ENCODE data around the gene EML1.
A peak's percentile ranks its signal among the peaks of the same experiment; 100 is the strongest.

The EML1 gene

DNA sequence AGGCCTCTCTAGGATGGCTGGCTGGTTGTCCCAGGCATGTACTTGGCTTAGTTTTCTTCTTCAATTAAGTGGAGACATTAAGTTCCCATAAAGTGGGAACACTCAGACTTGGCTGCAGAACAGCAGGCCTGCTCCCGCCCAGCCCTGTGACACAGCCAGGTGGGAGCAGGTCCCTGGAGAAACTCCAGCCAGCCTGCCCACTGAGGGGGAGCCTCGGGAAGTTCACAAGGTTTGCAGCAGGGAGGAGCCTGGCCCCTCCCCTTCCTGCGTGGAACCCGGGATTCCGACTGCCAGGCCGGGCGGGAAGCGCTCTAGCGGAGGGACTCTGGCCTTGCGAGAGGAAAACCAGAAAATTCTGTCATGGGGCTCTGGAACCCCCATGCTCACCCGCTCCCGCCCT lies 173.7 kb downstream of the EML1 start:
- DNase-seq (ENCODE audit: low spot score), result no peak

DNA sequence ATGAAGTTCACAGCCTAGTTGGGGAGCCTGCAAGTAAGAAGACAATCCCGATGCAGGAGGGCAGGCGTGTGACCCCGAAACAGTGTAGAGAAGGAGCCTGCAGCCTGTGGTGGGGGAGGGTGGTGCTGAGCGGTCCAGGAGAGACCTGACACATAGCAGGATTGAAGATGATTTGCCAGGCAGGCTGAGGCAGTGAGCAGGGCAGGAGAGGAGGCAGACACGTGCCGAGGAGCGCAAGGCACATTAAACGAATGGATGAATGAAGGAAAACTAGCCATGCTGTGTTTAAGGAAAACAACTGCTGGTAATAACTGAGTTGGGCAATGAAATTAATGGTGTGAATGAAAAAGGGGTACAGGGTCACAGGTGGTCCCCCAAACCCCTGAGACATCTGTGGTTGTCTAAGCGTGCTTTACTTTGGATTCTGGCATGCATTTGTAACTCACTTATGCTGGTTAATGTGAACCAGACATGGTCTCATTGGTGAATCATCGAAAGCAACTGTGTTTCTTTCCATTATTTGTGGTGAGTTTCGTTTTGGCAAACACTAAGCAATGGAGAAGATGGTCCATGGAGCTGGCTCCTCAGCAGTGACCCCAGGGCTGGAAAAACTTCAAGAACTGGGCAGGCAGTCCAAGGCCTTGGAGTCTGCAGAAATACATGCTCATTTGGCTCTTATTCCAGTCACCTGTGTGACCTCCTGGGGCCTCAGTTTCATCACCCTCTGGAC lies 175.1 kb downstream of the EML1 start:
- no peak for DNase-seq (ENCODE audit: low spot score)

DNA sequence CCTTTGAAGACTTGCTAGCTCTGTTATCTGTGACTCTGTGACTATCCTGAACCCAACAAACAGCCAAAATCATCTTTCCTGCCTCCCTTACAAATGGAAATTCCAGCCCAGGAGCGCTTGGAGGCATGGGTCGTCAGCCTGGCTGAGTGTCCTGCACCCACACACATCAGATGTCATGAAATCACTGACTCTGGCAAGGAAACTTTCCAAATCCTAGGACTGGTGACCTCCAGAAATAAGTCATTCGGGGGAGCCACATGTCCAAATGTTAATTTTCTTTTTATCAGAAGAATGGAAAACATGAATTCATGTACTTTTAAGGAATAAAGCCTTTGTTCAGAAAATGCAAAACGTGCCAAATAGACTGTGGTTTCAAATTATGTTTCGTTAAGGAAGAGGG lies 175.7 kb downstream of the EML1 start:
- DNase-seq (ENCODE audit: low spot score), result no peak

GRCh38 chr14:99969673-99970322 lies 176.6 kb downstream of the EML1 start:
- DNase-seq (ENCODE audit: low spot score), result no peak

- DNase-seq (ENCODE audit: low spot score), result peak; percentile 96
Measured at GRCh38 chr14:99971087-99971940, 178.1 kb downstream of the EML1 start.

- DNase-seq (ENCODE audit: low spot score), result no peak
Measured at GRCh38 chr14:99971941-99972747, 178.9 kb downstream of the EML1 start.

DNA sequence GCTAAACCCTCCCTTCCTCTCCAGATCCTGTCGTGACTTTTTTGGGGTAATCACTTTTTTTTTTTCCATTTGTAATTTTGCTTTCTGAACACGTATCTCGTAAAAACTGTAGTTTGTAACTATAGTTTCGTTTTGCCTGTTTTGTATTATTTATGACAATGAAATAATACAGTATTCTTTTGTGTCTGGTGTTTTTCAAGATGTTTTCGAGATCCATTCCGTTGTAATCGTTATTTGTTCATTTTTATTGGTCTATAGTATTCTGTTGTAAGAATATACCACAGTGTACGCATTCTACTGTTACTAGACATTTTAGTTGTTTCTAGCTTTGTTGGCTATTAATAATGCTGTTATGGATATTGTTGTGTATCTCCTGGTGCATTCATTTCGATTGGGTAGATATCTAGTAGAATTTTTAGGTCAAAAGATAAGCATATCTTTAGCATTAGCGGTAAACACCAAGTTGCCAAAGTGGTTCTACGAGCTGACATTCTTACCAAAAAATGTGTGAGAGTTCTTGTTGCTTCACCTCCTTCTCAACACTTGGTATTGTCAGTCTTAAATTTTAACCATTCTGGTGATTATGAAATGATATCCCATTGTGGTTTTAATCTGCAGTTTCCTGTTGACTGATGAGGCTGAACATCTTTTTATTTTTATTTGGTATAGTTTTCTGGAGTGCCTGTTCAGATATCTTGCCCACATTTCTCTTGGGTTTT lies 179.7 kb downstream of the EML1 start:
- no peak for DNase-seq (ENCODE audit: low spot score)

DNA sequence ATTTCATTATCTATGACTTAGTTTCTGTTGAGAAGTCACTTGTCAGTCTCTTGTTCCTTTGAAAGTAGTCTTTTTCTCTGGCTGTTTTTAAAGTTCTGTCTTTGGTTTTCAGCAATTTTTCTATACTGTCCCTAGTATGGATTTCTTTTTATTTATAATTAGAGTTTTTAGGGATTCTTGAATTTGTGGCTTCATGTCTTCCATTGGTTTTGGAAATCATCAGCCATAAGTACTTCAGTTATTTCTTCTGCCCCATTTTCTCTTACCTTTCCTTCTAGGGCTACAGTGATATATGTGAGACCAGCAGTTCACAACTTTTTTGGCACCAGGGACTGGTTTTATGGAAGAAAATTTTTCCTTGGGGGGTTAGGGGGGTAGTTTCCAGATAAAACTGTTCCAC lies 182.0 kb downstream of the EML1 start:
- no peak for DNase-seq (ENCODE audit: low spot score)

DNA sequence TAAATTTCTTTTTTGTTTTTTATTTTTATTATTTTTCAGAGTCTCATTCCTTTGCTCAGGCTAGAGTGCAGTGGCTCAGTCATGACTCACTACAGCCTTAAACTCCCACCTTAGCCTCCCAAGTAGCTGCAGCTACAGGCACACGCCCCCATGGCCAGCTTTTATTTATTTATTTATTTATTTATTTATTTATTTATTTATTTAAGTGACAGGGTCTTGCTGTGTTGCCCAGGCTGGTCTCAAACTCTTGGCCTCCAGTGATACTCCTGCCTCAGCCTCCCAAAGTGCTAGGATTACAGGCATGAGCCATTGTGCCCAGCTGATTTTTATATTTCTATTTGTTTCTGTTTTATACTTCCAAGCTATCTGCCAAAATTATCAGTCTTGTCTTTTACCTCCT lies 182.8 kb downstream of the EML1 start:
- DNase-seq (ENCODE audit: low spot score), result no peak

DNA sequence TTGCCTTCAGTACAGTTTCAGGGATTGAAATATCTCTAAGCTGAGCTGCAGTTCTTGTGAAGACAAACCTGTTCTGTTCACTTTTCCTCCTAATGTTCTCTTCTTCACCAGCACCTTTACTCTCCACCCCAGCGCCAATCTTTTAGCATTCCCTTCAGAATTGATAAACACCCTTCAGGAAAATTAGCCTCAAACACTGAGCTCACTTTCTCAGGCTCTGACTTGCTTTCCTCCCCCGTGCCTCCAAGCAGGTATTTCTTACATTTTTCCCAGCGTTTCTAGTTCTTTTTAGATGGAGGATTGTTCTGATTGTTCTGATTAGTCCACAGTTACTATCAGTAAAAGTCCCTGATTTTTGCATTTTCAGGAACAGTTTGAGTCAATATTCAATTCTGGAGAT lies 183.5 kb downstream of the EML1 start:
- no peak for DNase-seq (ENCODE audit: low spot score)

DNA sequence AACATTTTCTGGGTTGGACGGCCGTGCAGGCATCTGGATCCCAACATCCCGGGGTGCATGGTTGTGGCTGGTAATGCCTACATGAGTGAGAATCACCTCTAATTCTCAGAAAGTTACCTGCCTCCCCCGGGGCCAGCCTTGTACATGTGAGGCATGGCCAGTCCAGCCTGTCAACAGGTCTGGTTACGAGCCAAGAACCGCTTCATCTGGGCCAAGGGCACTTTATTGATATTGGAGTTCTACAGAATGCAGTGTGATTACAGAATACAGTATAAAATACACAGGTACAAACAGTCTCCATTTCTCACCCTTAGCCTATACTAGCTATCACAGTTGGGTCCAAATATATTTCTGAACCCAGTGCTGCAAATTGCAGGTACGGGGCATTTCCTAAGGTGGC lies 187.1 kb downstream of the EML1 start:
- DNase-seq (ENCODE audit: low spot score), result no peak

DNA sequence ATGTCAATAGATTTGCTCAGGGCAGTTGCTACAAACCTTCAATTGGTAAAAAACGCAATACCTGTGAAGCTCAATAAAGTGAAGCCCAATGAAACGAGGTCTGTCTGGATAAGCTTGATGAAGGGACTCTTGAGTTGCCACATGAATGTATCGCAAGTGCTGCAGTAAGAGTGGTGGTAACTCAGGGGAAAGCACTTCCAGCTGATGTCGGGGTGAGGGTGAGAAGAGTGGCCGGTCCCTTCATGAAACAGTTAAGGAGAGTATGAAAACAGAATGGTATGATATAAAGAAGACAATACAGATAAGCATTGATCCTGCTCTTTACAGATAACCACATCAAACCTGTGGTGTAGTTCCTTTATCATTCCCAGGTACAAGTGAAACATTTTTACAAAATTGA lies 188.6 kb downstream of the EML1 start:
- DNase-seq (ENCODE audit: low spot score), result no peak

GRCh38 chr14:99982537-99983250 lies 189.5 kb downstream of the EML1 start:
- DNase-seq (ENCODE audit: low spot score), result peak; percentile 73

DNA sequence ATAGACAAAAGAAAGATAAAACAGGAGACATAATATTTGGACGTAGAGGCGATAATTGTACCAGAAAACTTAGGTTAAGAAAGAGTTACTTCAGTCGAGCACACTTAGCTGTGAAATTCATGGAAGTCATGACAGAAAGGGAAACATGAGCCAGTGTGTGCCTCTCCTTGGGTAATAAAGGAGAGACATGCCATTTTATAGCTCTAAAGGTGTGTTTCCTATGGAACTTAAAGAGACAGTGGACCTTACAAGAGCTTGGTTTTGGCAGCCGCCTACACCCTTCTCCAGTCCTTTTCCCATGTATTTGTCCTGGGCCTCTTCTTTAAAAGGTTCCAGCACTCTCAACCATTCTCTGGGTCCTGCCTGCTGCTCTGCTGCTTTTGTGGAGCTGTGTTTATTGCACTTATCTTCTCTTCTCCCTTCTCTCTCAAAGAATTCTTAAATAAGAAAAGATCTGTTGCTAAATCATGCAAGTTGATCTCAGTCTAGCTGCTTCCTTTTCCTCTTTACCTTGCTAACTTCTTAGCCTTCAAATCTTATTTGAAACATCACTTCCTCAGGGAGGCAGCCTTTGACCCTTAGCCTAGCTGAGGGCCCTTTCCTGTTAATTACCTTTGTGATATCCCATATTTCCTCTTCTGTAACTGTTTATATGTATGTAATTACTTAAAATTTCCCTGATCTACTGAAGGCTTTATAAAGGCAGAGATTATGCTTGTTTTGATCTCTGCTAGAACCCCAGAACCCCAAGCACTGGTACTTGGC lies 190.2 kb downstream of the EML1 start:
- no peak for DNase-seq (ENCODE audit: low spot score)

DNA sequence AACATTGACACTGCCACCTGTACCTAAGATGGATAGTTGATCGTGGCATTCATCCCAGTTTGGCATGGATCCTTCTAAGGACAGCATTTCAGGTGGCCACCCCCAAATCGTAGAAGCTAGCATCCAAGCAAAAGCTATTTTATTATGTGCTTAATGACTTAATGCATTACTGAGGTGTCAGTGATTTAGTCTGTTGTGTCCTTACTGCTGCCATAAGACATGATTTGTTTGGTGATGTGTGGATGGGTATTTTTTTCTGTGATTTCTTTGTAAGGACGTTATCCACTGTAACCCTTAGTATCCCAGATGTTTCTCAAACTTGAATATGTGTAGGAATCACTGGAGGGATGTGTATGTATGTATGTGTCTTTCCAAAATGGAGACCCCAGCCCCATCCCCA lies 190.8 kb downstream of the EML1 start:
- DNase-seq (ENCODE audit: low spot score), result no peak

GRCh38 chr14:99986396-99986795 lies 193.2 kb downstream of the EML1 start:
- no peak for DNase-seq (ENCODE audit: low spot score)

DNA sequence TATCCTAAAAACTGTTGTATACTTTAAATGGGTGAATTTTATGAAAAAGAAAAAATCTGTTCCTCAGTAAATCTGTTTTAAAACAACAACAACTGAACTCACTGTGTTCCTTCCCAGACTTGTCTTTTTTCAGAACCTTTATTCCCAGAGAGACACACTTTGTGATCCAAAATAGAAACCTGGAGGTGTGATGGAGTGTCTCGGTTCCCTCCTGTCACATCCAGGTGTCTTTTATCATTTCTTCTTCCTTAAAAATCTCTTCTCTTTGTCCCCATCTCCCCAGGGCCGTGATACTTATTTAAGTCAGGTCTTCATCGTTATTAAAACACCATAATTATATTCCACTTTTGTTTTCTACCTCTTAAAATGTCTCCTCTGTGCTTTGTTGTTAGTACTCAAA lies 195.8 kb downstream of the EML1 start:
- DNase-seq (ENCODE audit: low spot score), result no peak

GRCh38 chr14:99990268-99991170 lies 197.3 kb downstream of the EML1 start:
- DNase-seq (ENCODE audit: low spot score), result no peak

- DNase-seq (ENCODE audit: low spot score), result no peak
Measured at GRCh38 chr14:99991331-99991730, 198.1 kb downstream of the EML1 start.

All from iPS-NIHi11 (cell line).